H9 (cell line): ENCODE measurements around the gene DEPP1. TPM values are rescaled to one million over a fixed set of nuclear protein-coding genes. Genes with fewer than 3 reads are reported as not detected.

Experiments used
- DNase-seq: peaks from one replicate; pipeline ENCODE4 v3.0.0-alpha.2; 2017
- H2AFZ ChIP-seq: one replicate; pipeline ENCODE4 v1.6.1; 2013; ENCODE audit warnings: mild to moderate bottlenecking, low read length, control low read depth, moderate library complexity
- H2AK5ac ChIP-seq: 2 replicates; pipeline ENCODE4 v1.6.1; 2013; ENCODE audit warnings: low read length, control low read depth, mixed read lengths; ENCODE audit not compliant: insufficient read length
- H2BK120ac ChIP-seq: one replicate; pipeline ENCODE4 v1.6.1; 2013; ENCODE audit warnings: low read depth, mild to moderate bottlenecking, low read length, control low read depth, inconsistent platforms; ENCODE audit not compliant: poor library complexity, severe bottlenecking
- H2BK12ac ChIP-seq: 2 replicates; pipeline ENCODE4 v1.6.1; 2013; ENCODE audit warnings: low read length, control low read depth, mixed read lengths, low read depth; ENCODE audit not compliant: insufficient read length
- H2BK15ac ChIP-seq: 2 replicates; pipeline ENCODE4 v1.6.1; 2013; ENCODE audit warnings: low read depth, low read length, control low read depth
- H2BK20ac ChIP-seq: one replicate; pipeline ENCODE4 v1.6.1; 2013; ENCODE audit warnings: low read depth, mild to moderate bottlenecking, low read length, control low read depth, inconsistent platforms; ENCODE audit not compliant: poor library complexity, severe bottlenecking
- H2BK5ac ChIP-seq: 2 replicates; pipeline ENCODE4 v1.6.1; 2013; ENCODE audit warnings: low read length, control low read depth, mixed read lengths; ENCODE audit not compliant: insufficient read length
- H3K14ac ChIP-seq: 2 replicates; pipeline ENCODE4 v1.6.1; 2013; ENCODE audit warnings: low read length, control low read depth; ENCODE audit not compliant: insufficient read depth
- H3K18ac ChIP-seq: 2 replicates; pipeline ENCODE4 v1.6.1; 2013; ENCODE audit warnings: low read depth, mild to moderate bottlenecking, mixed read lengths, low read length, control low read depth; ENCODE audit not compliant: insufficient read length
- H3K23ac ChIP-seq: 2 replicates; pipeline ENCODE4 v1.6.1; 2013; ENCODE audit warnings: low read length, control low read depth, mixed read lengths, low read depth; ENCODE audit not compliant: insufficient read length
- H3K23me2 ChIP-seq: 2 replicates; pipeline ENCODE4 v1.6.1; 2013; ENCODE audit warnings: low read depth, mild to moderate bottlenecking, mixed read lengths, low read length, control low read depth; ENCODE audit not compliant: insufficient read length, poor library complexity, severe bottlenecking
- H3K27ac ChIP-seq: 2 replicates; pipeline ENCODE4 v1.5.1; 2013; ENCODE audit warnings: low read length, control low read depth, mixed read lengths, low read depth; ENCODE audit not compliant: insufficient read length
- H3K27me3 ChIP-seq: 2 replicates; pipeline ENCODE4 v1.6.1; 2013; ENCODE audit warnings: low read length, control low read depth, inconsistent platforms; ENCODE audit not compliant: insufficient read depth
- H3K4ac ChIP-seq: 2 replicates; pipeline ENCODE4 v1.6.1; 2013; ENCODE audit warnings: low read depth, mild to moderate bottlenecking, control low read depth, inconsistent platforms, low read length, moderate library complexity
- H3K4me1 ChIP-seq: 2 replicates; pipeline ENCODE4 v1.6.1; 2013; ENCODE audit warnings: low read length, control low read depth, inconsistent platforms; ENCODE audit not compliant: insufficient read depth
- H3K4me2 ChIP-seq: 2 replicates; pipeline ENCODE4 v1.6.1; 2013; ENCODE audit warnings: low read length, control low read depth, mixed read lengths; ENCODE audit not compliant: insufficient read length, insufficient read depth
- H3K56ac ChIP-seq: 2 replicates; pipeline ENCODE4 v1.6.1; 2013; ENCODE audit warnings: low read depth, mild to moderate bottlenecking, mixed read lengths, low read length, control low read depth; ENCODE audit not compliant: insufficient read length
- H3K79me1 ChIP-seq: 2 replicates; pipeline ENCODE4 v1.6.1; 2013; ENCODE audit warnings: low read depth, mild to moderate bottlenecking, moderate library complexity, low read length, control low read depth, inconsistent platforms; ENCODE audit not compliant: insufficient read depth, poor library complexity, severe bottlenecking
- H3K79me2 ChIP-seq: 2 replicates; pipeline ENCODE4 v1.6.1; 2013; ENCODE audit warnings: low read length, control low read depth, inconsistent platforms; ENCODE audit not compliant: insufficient read depth
- H3K9ac ChIP-seq: 2 replicates; pipeline ENCODE4 v1.6.1; 2013; ENCODE audit warnings: low read length, control low read depth, mixed read lengths; ENCODE audit not compliant: insufficient read length; ENCODE audit errors: extremely low read depth
- H3K9me3 ChIP-seq: one replicate; pipeline ENCODE4 v1.6.1; 2013; ENCODE audit warnings: low read depth, low read length, inconsistent platforms; ENCODE audit not compliant: control insufficient read depth
- H3T11ph ChIP-seq: one replicate; pipeline ENCODE4 v1.6.1; 2013; ENCODE audit warnings: mild to moderate bottlenecking, low read length, control low read depth, inconsistent platforms
- H4K20me1 ChIP-seq: one replicate; pipeline ENCODE4 v1.6.1; 2013; ENCODE audit not compliant: control insufficient read depth, insufficient read length, insufficient read depth
- H4K5ac ChIP-seq: 2 replicates; pipeline ENCODE4 v1.6.1; 2013; ENCODE audit warnings: low read depth, mild to moderate bottlenecking, mixed read lengths, low read length, control low read depth; ENCODE audit not compliant: insufficient read length
- H4K8ac ChIP-seq: replicated peaks from 2 replicates; pipeline ENCODE4 v1.6.1; 2013; ENCODE audit warnings: low read length, control low read depth, mixed read lengths, low read depth; ENCODE audit not compliant: insufficient read length
- H4K91ac ChIP-seq: 2 replicates; pipeline ENCODE4 v1.6.1; 2013; ENCODE audit warnings: low read depth, mild to moderate bottlenecking, moderate library complexity, mixed read lengths, low read length, control low read depth; ENCODE audit not compliant: insufficient read length
- H3K27ac Mint-ChIP-seq, 3 experiments: 2 replicates in 2 of 3; 3 replicates in 1 of 3; pipeline ENCODE4 v1.8.0; 2020 to 2021; ENCODE audit warnings: mixed read lengths in 3 of 3, mild to moderate bottlenecking in 1 of 3, moderate library complexity in 1 of 3
- H3K27me3 Mint-ChIP-seq: 2 replicates; pipeline ENCODE4 v1.8.0; 2021; ENCODE audit warnings: low read depth, mild to moderate bottlenecking, moderate library complexity, mixed read lengths
- H3K36me3 Mint-ChIP-seq, 3 experiments: 2 replicates in 2 of 3; 3 replicates in 1 of 3; pipeline ENCODE4 v1.8.0; 2020 to 2021; ENCODE audit warnings: low read depth in 3 of 3, mixed read lengths in 3 of 3; ENCODE audit not compliant: insufficient read depth in 1 of 3
- H3K4me1 Mint-ChIP-seq, 2 experiments: 2 replicates each; pipeline ENCODE4 v1.8.0; 2020; ENCODE audit warnings: mixed read lengths in 2 of 2
- H3K4me3 Mint-ChIP-seq, 2 experiments: 2 replicates in 1 of 2; 3 replicates in 1 of 2; pipeline ENCODE4 v1.8.0; 2020 to 2021; ENCODE audit warnings: mild to moderate bottlenecking in 2 of 2, mixed read lengths in 2 of 2, moderate library complexity in 1 of 2
- H3K9me3 Mint-ChIP-seq, 2 experiments: 2 replicates in 1 of 2; 3 replicates in 1 of 2; pipeline ENCODE4 v1.8.0; 2020; ENCODE audit warnings: mild to moderate bottlenecking in 2 of 2, mixed read lengths in 2 of 2, moderate library complexity in 1 of 2
- CTCF ChIP-seq: fragments of 200-600 bp; sonication (generic); conservative IDR thresholded peaks from 3 replicates; pipeline ENCODE4 v1.8.0; 2021; ENCODE audit warnings: antibody characterized with exemption, mild to moderate bottlenecking
- WGBS: extraction: QIAGEN DNeasy Blood & Tissue Kit; methylation state at CpG from one replicate; pipeline ENCODE4 v1.1.7; 2013; ENCODE audit warnings: missing lambda C conversion rate, low lambda C conversion rate, mixed read lengths; ENCODE audit not compliant: insufficient read length; ENCODE audit errors: extremely low coverage; 5-methylcytosine and 5-hydroxymethylcytosine counted together
- total RNA-seq: library from RNA; stranded (reverse); gene quantifications from 2 replicates; pipeline ENCODE4 v1.2.1, GENCODE V29; 2021

Gene DEPP1
- total RNA-seq, 1 experiment from 2014 or later = 2.4 TPM

- H4K91ac ChIP-seq = no peak overlapping the region
These were observed 49.0 kb downstream of the DEPP1 start for GRCh38 chr10:44929356-44930255.

More at GRCh38 chr10:44929356-44930255, 49.0 kb downstream of the DEPP1 start:
- no peak overlapping the region for H4K8ac ChIP-seq
- H4K5ac ChIP-seq = no peak overlapping the region
- no peaks in the 10 kb centered on the region for H3K27me3 ChIP-seq
- H2BK5ac ChIP-seq = no peak overlapping the region
- H2AK5ac ChIP-seq = no peak overlapping the region
- H3K27ac ChIP-seq = no peak overlapping the region
- H3K14ac ChIP-seq = no peak overlapping the region
- H3K4me1 ChIP-seq = no peaks in the 10 kb centered on the region; the same call in 1 of the 2 replicates
- no peaks in the 10 kb centered on the region for H3K9me3 ChIP-seq
- no peak overlapping the region for H2BK120ac ChIP-seq
- no peaks in the 10 kb centered on the region; a peak in 1 of 5 replicates for H3K9me3 Mint-ChIP-seq
- no peak overlapping the region for H3K4me2 ChIP-seq
- TF ChIP-seq CTCF = no peak
- no CpG with 5 or more reads among the region's 8 CpGs for WGBS
- peak; percentile 18 for DNase-seq
- H2BK12ac ChIP-seq = no peak overlapping the region
- no peaks in the 10 kb centered on the region for H4K20me1 ChIP-seq
- no peak overlapping the region for H2AFZ ChIP-seq
- H3K4me1 Mint-ChIP-seq = peaks cover 0 to 6% of the 10 kb centered on the region in 2 experiments; a peak in 3 of 4 replicates
- H2BK20ac ChIP-seq = no peak overlapping the region
- no peak overlapping the region for H2BK15ac ChIP-seq
- H3K23me2 ChIP-seq = no peaks in the 10 kb centered on the region
- H3K4me3 Mint-ChIP-seq = no peak overlapping the region
- H3K79me1 ChIP-seq = no peaks in the 10 kb centered on the region
- H3K9ac ChIP-seq = no peak overlapping the region
- H3K27me3 Mint-ChIP-seq = peaks cover 10% of the 10 kb centered on the region
- H3K18ac ChIP-seq = no peak overlapping the region
- no peak overlapping the region for H3T11ph ChIP-seq
- H3K4ac ChIP-seq = no peak overlapping the region
- H3K27ac Mint-ChIP-seq = no peak overlapping the region
- H3K36me3 Mint-ChIP-seq = no peaks in the 10 kb centered on the region
- no peak overlapping the region for H3K56ac ChIP-seq
- no peaks in the 10 kb centered on the region for H3K79me2 ChIP-seq
- H3K23ac ChIP-seq = no peak overlapping the region
